Retinal pigment epithelial cell (primary cell): ENCODE data around the gene C3orf20.

Experiments used
- DNase-seq: peaks from one replicate; pipeline ENCODE4 v3.0.0-alpha.2; 2010; ENCODE audit warnings: low read depth
- H3K4me3 ChIP-seq: 2 replicates; pipeline ENCODE4 v1.5.1; 2011; ENCODE audit warnings: mild to moderate bottlenecking, low read length, control low read depth, moderate library complexity
- TF ChIP-seq, protein P1 (sequence below): conservative IDR thresholded peaks from 2 replicates; pipeline ENCODE4 v1.5.1; 2011; ENCODE audit warnings: low read depth, low read length, control low read depth, inconsistent platforms

C3orf20 gene

DNA sequence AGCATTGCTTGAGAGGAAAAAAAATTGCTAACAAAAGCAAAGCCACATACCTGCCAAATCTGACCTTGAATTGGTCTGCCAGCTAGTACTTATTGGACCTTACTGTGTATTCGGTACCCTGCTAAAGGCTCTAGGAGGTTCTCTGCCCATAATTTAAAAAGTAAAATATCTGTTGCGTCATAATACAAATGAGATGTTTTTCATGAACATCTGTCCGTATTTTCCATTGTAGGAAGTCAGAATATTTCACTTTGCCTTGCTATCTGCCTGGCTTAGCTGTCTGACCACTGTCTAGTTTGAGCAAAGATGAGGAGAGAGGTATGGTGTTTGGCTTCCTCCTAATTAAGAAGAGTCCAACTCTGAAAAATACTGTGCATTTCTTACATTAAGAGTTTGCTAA lies 10.8 kb upstream of the C3orf20 start:
- no peak overlapping the region for H3K4me3 ChIP-seq
- TF ChIP-seq, protein P1, sequence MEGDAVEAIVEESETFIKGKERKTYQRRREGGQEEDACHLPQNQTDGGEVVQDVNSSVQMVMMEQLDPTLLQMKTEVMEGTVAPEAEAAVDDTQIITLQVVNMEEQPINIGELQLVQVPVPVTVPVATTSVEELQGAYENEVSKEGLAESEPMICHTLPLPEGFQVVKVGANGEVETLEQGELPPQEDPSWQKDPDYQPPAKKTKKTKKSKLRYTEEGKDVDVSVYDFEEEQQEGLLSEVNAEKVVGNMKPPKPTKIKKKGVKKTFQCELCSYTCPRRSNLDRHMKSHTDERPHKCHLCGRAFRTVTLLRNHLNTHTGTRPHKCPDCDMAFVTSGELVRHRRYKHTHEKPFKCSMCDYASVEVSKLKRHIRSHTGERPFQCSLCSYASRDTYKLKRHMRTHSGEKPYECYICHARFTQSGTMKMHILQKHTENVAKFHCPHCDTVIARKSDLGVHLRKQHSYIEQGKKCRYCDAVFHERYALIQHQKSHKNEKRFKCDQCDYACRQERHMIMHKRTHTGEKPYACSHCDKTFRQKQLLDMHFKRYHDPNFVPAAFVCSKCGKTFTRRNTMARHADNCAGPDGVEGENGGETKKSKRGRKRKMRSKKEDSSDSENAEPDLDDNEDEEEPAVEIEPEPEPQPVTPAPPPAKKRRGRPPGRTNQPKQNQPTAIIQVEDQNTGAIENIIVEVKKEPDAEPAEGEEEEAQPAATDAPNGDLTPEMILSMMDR: no peak
- DNase-seq: no peak

DNA sequence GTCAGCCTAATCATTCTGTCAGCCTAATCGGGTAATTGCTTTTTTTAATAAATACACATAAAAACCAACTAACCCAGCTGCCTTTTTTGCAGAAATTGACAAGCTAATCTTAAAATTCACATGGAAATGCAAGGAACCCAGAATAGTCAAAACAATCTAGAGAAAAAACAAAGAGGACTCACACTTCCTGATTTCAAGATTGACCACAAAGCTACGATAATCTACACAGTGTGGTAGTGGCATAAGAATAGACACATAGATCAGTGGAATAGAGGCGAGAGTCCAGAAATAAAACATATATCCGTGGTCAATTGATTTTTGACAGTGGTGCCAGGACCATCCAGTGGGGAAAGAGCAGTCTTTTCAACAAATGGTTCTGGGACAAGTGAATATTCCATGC lies 2.4 kb upstream of the C3orf20 start:
- TF ChIP-seq, protein P1: no peak
- no peak overlapping the region for H3K4me3 ChIP-seq
- no peak for DNase-seq

DNA sequence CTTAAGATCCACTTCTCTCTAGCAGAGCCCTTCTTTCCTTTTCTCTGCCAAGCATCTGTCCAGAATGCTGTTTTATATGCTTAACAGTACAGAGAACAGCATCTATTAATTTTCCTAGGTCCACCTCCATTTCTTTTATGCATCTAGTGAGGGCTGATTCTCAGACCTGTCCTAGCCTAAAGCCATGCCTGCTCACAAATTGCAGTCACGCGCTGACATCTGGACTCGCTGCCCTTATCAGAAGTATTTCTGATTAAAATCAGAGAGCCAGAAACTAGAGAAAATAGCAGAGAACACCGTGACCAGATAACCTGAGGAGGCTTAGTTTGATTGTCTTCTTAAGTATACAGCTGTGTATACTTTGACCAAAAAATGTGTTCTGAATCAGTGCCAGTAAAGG lies 1.9 kb downstream of the C3orf20 start:
- DNase-seq: no peak
- H3K4me3 ChIP-seq: no peak overlapping the region
- TF ChIP-seq, protein P1: no peak

DNA sequence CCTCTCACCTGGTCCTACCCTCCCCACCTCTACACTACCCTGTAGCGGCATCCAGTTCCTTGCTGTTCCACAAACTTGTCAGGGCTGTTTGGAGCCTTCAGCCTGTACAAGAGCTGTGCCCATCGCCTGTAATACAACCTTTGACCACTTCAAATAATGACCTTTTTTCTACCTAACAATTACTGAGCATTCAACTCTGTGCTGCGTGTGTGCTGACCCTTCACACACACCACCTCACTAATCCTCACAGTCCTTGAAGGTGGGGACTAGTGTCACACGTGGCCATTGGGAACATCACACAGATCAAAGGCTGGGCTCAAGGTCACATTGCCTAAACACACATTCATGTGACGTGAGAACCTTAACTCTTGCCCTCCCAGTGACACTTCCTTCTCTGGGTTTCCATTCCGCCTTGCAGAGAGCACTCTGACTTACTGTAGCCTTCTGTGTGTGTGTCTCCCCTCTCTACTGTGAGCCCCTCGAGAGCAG lies 3.1 kb downstream of the C3orf20 start:
- no peak for DNase-seq
- no peak overlapping the region for H3K4me3 ChIP-seq
- TF ChIP-seq, protein P1: no peak

DNA sequence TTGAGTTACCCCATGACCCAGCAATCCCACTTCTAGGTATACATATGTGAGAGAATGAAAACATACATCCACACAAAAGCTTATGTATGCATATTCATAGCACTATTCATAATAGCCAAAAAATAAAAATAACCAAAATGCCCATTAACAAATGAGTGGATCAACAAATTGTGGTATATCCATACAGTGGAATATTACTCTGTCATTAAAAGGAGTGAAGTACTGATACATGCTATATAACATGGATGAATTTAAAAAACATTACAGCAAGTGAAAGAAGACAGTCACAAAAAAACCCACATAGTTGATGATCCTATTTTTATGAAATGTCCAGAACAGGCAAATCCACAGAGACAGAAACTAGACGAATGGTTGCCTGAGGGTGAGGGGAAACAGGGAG lies 5.2 kb downstream of the C3orf20 start:
- no peak overlapping the region for H3K4me3 ChIP-seq
- no peak for DNase-seq
- TF ChIP-seq, protein P1: no peak

DNA sequence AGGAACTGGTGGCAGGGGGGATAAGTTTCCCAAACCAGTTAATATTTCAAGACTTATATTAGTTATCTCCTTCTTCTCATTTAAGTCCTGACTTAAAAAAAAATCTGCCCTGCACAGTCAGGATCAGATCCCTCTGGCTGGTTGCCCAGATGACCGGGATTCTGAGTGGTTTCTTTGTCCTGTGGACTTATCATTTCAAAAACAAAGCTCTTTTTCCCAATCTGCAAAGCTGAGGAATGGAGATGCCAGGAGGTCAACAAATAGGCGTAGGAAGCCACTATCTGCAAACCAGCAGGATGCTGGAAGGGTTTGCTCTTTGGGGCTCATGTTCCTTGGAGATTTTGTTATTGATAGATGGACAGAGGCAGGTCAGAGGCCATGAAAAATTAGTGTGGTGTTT lies 5.8 kb downstream of the C3orf20 start:
- TF ChIP-seq, protein P1: no peak
- DNase-seq: no peak
- H3K4me3 ChIP-seq: no peak overlapping the region

DNA sequence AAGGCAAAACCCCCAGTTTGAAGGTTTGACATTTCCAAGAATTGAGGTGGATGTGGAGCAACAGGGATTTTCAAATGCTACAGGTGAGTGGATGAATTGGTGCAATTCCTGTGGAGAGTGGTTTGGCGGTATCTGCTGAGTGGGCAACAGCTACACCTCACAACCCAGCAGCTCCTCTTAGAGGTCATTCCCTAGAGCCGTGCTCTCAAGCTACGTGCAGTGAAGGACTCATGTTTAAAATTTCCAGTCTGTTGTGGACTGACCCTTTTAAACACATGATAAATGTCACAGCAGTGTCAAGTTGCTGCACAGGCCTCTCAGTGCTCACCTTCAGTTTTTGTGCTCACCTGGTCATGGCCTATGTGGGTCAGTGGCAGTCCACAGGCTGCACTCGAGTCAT lies 9.5 kb downstream of the C3orf20 start:
- no peak for DNase-seq
- H3K4me3 ChIP-seq: no peak overlapping the region
- TF ChIP-seq, protein P1: no peak
